Measurements from ENCODE around the gene CRELD2. TPM values are rescaled to one million over a fixed set of nuclear protein-coding genes. Genes with fewer than 3 reads are reported as not detected.

Gene CRELD2
- total and polyA plus RNA-seq, 2 of the 4 experiments (the other 2 are of a cell fraction) = 36.2 to 70.7 TPM

- Histone ChIP-seq H3K18ac (ENCODE audit: low read depth, low read length) (no peak overlapping the region), H2AK9ac (replicated peaks; ENCODE audit: low read depth, low read length, poor library complexity) (no peak overlapping the region), H3K23ac (ENCODE audit: low read depth, low read length) (no peak overlapping the region), H3K27ac (ENCODE audit: insufficient read depth, low read length) (no peak overlapping the region), H3K9me1 (ENCODE audit: insufficient read depth, low read length) (0 out of 2 replicates have a peak, but pooled peaks cover 5% of the 10 kb centered on the region), H2BK20ac (ENCODE audit: low read depth, low read length) (no peak overlapping the region), H3K4me1 (ENCODE audit: control insufficient read depth, insufficient read depth, low read length) (no peaks in the 10 kb centered on the region), H4K8ac (ENCODE audit: low read depth in 2 of 2, low read length in 2 of 2) (no peak overlapping the region), H3K9me3 (ENCODE audit: control insufficient read depth, insufficient read depth, low read length) (peaks cover 10% of the 10 kb centered on the region), H3K56ac (ENCODE audit: extremely low read depth, insufficient read depth, low read length) (no peak overlapping the region), H2BK5ac (ENCODE audit: low read depth, low read length, poor library complexity, severe bottlenecking) (no peak overlapping the region), H2BK120ac (ENCODE audit: low read depth, low read length) (no peak overlapping the region), H3K14ac (replicated peaks; ENCODE audit: low read depth, low read length) (no peak overlapping the region), H3K79me1 (ENCODE audit: low read depth in 1 of 2, low read length in 2 of 2) (peaks cover 18 to 65% of the 10 kb centered on the region in 2 experiments), H3K4me2 (ENCODE audit: low read depth, low read length) (no peak overlapping the region), H2AK5ac (ENCODE audit: low read depth, low read length) (no peak overlapping the region), H3K4me3 (ENCODE audit: insufficient read depth, low read depth, low read length) (no peak overlapping the region), H3K36me3 (ENCODE audit: control insufficient read depth, insufficient read depth, low read length) (peaks cover 10% of the 10 kb centered on the region), H2BK15ac (ENCODE audit: low read depth, low read length) (no peak overlapping the region), H3K4ac (ENCODE audit: low read depth, low read length) (no peak overlapping the region), H2AFZ (replicated peaks; ENCODE audit: low read length, poor library complexity) (no peak overlapping the region), H3K9ac (ENCODE audit: low read depth, low read length) (no peak overlapping the region), H4K20me1 (ENCODE audit: insufficient read depth, low read length) (peaks cover 56% of the 10 kb centered on the region), H4K91ac (ENCODE audit: insufficient read depth, low read depth, low read length) (no peak overlapping the region), H3K27me3 (ENCODE audit: control insufficient read depth, insufficient read depth, low read length) (no peaks in the 10 kb centered on the region), H4K5ac (ENCODE audit: low read depth, low read length) (no peak overlapping the region)
- ChIA-PET CTCF (no interaction called here), POLR2A (ENCODE audit: unreplicated experiment) (no interaction called here)
- intact Hi-C loops (cut with micrococcal nuclease) (no loop called here), in situ Hi-C loops (cut with MboI; ENCODE audit: low sequenced_read_pairs) (no loop called here), dilution Hi-C loops (cut with HindIII; ENCODE audit: low sequenced_read_pairs, unreplicated experiment) (no loop called here)
- ATAC-seq (ENCODE audit: low read depth) (no peak), DNase-seq (no peak)
- BruUV-seq (replicated peaks) = no TSS peak
- TF ChIP-seq MAZ (IDR thresholded peaks at IDR 0.05; ENCODE audit: borderline replicate concordance, low read depth, low read length) = no peak
- no peak for TF ChIP-seq MXI1 (IDR thresholded peaks at IDR 0.05; ENCODE audit: borderline replicate concordance, low read depth, low read length)
- no peak for TF ChIP-seq CHD1 (IDR thresholded peaks at IDR 0.05; ENCODE audit: low read depth, low read length)
- no peak for TF ChIP-seq CEBPB (IDR thresholded peaks at IDR 0.05; ENCODE audit: low read depth, low read length)
- TF ChIP-seq POLR2A (IDR thresholded peaks at IDR 0.05; ENCODE audit: low read depth, low read length) = no peak
- TF ChIP-seq, protein P1, sequence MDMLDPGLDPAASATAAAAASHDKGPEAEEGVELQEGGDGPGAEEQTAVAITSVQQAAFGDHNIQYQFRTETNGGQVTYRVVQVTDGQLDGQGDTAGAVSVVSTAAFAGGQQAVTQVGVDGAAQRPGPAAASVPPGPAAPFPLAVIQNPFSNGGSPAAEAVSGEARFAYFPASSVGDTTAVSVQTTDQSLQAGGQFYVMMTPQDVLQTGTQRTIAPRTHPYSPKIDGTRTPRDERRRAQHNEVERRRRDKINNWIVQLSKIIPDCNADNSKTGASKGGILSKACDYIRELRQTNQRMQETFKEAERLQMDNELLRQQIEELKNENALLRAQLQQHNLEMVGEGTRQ (IDR thresholded peaks at IDR 0.05; ENCODE audit: low read depth, low read length) = no peak
- TF ChIP-seq ELK1 (IDR thresholded peaks at IDR 0.05; ENCODE audit: borderline replicate concordance, low read depth, low read length) = no peak
- TF ChIP-seq FOS (IDR thresholded peaks at IDR 0.05; ENCODE audit: low read depth, low read length) = no peak
- TF ChIP-seq, protein P2, sequence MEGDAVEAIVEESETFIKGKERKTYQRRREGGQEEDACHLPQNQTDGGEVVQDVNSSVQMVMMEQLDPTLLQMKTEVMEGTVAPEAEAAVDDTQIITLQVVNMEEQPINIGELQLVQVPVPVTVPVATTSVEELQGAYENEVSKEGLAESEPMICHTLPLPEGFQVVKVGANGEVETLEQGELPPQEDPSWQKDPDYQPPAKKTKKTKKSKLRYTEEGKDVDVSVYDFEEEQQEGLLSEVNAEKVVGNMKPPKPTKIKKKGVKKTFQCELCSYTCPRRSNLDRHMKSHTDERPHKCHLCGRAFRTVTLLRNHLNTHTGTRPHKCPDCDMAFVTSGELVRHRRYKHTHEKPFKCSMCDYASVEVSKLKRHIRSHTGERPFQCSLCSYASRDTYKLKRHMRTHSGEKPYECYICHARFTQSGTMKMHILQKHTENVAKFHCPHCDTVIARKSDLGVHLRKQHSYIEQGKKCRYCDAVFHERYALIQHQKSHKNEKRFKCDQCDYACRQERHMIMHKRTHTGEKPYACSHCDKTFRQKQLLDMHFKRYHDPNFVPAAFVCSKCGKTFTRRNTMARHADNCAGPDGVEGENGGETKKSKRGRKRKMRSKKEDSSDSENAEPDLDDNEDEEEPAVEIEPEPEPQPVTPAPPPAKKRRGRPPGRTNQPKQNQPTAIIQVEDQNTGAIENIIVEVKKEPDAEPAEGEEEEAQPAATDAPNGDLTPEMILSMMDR (conservative IDR thresholded peaks at IDR 0.05; ENCODE audit: low read depth, low read length) = no peak
- no peak for TF ChIP-seq BHLHE40 (IDR thresholded peaks at IDR 0.05; ENCODE audit: low read depth, low read length)
- no peak for TF ChIP-seq RFX5 (IDR thresholded peaks at IDR 0.05; ENCODE audit: low read depth, low read length)
- TF ChIP-seq MAFK (IDR thresholded peaks at IDR 0.05; ENCODE audit: low read depth, low read length) = no peak
- no peak for TF ChIP-seq RAD21 (IDR thresholded peaks at IDR 0.05; ENCODE audit: low read length)
- TF ChIP-seq RCOR1 (IDR thresholded peaks at IDR 0.05; ENCODE audit: insufficient replicate concordance, low read length) = no peak
- TF ChIP-seq NFE2L2 (IDR thresholded peaks at IDR 0.05; ENCODE audit: low read depth, low read length) = no peak
- TF ChIP-seq SMC3 (IDR thresholded peaks at IDR 0.05; ENCODE audit: low read depth, low read length) = no peak
- 100% methylated on average over 1 of the region's 16 CpGs; no CpG with 5 or more reads in 1 of the 2 experiments for whole genome bisulfite sequencing, 2 experiments (ENCODE audit: extremely low coverage in 2 of 2, insufficient read length in 1 of 2)
Measured at GRCh38 chr22:49873228-49873940, 45.0 kb upstream of the CRELD2 start.

Data from IMR-90 (cell line).